Measurements from ENCODE around the gene MAP3K8. TPM values are rescaled to one million over a fixed set of nuclear protein-coding genes. Genes with fewer than 3 reads are reported as not detected.
A peak's percentile ranks its signal among the peaks of the same experiment; 100 is the strongest.

MAP3K8 gene
- total and polyA plus RNA-seq, 2 of the 8 experiments (the other 6 are each of a cell fraction or from before 2014, with no cell fraction given) = 5.6 to 6.0 TPM

- TF ChIP-seq CHD7 (IDR thresholded peaks at IDR 0.05; ENCODE audit: insufficient replicate concordance, low read length) (no peak), KDM5A (IDR thresholded peaks at IDR 0.05; ENCODE audit: low read length) (no peak), HDAC6 (IDR thresholded peaks at IDR 0.05; ENCODE audit: low read depth, low read length) (no peak), EGR1 (IDR thresholded peaks at IDR 0.05; ENCODE audit: borderline replicate concordance, low read depth, low read length) (0 out of 2 replicates have a peak, but pooled peaks have one; percentile 30), CBX8 (IDR thresholded peaks at IDR 0.05; ENCODE audit: borderline replicate concordance, low read depth, low read length) (no peak), TBP (IDR thresholded peaks at IDR 0.05; ENCODE audit: low read depth, low read length) (no peak), HDAC2 (IDR thresholded peaks at IDR 0.05; ENCODE audit: borderline replicate concordance in 1 of 2, low read depth in 2 of 2, low read length in 2 of 2) (no peak), SIN3A (conservative IDR thresholded peaks at IDR 0.05 in 1 of 2, IDR thresholded peaks at IDR 0.05 in 1 of 2; ENCODE audit: low read depth in 1 of 2, low read length in 2 of 2) (0 out of 4 replicates have a peak, but pooled peaks of 1 of the 2 experiments have one; percentile 43), RXRA (IDR thresholded peaks at IDR 0.05; ENCODE audit: insufficient read depth, low read depth, low read length) (no peak), RNF2 (IDR thresholded peaks at IDR 0.05; ENCODE audit: borderline replicate concordance, low read depth, low read length, missing control alignments, poor library complexity, severe bottlenecking) (no peak)
Observed at GRCh38 chr10:30436191-30436611, 2.2 kb downstream of the MAP3K8 start (continued).

All from H1 (cell line).